Stimulated activated CD4-positive, alpha-beta T cell treated with anti-CD3 and anti-CD28 coated beads, TNF-alpha, amount 100 ng/mL, for 1 hour (primary cell): ENCODE results near the gene TSPAN7.

Source experiments
- DNase-seq, 3 donors: peaks; one replicate each; pipeline ENCODE4 v3.0.0-alpha.2; 2020; ENCODE audit warnings: low read depth in 3 of 3, low spot score in 1 of 3

Gene TSPAN7

GRCh38 chrX:38679695-38680094, 118.4 kb downstream of the TSPAN7 start:
- no peak for DNase-seq

GRCh38 chrX:38682095-38682494, 120.8 kb downstream of the TSPAN7 start:
- DNase-seq, result no peak

GRCh38 chrX:38692961-38693360, 131.6 kb downstream of the TSPAN7 start:
- no peak for DNase-seq

GRCh38 chrX:38694394-38694793, 133.1 kb downstream of the TSPAN7 start:
- no peak for DNase-seq

- no peak for DNase-seq
Observed at GRCh38 chrX:38697461-38697860, 136.1 kb downstream of the TSPAN7 start.

- no peak for DNase-seq
Observed at GRCh38 chrX:38699121-38699520, 137.8 kb downstream of the TSPAN7 start.

GRCh38 chrX:38699696-38700095, 138.4 kb downstream of the TSPAN7 start:
- DNase-seq, result no peak

GRCh38 chrX:38701073-38701472, 139.7 kb downstream of the TSPAN7 start:
- DNase-seq, result no peak

- DNase-seq, result no peak
Observed at GRCh38 chrX:38704146-38704882, 143.0 kb downstream of the TSPAN7 start.

GRCh38 chrX:38717871-38718270, 156.5 kb downstream of the TSPAN7 start:
- no peak for DNase-seq

GRCh38 chrX:38718311-38718710, 157.0 kb downstream of the TSPAN7 start:
- DNase-seq, result no peak

GRCh38 chrX:38726612-38727011, 165.3 kb downstream of the TSPAN7 start:
- DNase-seq, result no peak

GRCh38 chrX:38727668-38728067, 166.3 kb downstream of the TSPAN7 start:
- DNase-seq, result no peak

GRCh38 chrX:38732866-38733265, 171.5 kb downstream of the TSPAN7 start:
- no peak for DNase-seq
